Measurements from ENCODE around the gene OR2V2.

The OR2V2 gene

DNA sequence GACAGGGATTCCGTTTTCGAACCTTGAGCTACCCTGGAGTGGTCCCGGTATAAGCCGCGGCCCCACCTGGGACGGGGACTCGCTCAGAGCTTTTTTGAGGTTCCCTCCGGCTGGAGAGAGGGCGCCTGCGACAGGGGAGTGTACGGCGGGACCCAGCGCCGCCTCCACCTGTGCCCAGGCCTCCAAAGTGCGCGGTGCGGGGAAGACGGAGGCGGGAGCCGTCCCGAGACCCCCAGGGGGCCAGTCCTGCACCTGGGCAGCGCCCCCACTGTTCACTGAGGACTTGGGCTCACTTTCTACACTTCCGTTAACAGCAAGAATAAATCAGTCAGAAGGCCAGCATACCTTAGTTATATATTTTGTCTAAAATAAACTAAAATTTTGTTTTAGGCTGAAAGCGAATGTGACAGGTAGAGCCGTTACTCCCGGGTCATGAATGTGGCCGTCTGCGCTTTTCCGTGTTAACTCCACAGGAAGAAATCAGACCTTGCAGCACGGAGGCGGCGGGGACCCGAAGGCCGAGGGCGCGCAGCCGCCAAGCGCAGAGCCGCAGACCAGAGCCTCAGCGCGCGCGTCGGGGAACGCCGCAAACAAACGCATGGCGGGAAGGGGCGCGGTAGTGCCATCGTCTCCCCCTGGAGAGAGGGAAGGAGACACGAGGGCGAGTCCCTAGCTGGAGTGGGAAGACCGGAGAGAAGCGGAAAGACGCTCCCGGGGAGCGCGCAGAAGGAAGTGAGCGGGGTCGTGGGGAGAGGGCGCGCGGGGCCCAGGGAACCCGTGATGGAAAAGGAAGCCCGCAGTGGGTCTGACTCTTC is 43.5 kb downstream of the OR2V2 start:
- DNase-seq (ENCODE audit: low spot score) = peak; percentile 54

DNA sequence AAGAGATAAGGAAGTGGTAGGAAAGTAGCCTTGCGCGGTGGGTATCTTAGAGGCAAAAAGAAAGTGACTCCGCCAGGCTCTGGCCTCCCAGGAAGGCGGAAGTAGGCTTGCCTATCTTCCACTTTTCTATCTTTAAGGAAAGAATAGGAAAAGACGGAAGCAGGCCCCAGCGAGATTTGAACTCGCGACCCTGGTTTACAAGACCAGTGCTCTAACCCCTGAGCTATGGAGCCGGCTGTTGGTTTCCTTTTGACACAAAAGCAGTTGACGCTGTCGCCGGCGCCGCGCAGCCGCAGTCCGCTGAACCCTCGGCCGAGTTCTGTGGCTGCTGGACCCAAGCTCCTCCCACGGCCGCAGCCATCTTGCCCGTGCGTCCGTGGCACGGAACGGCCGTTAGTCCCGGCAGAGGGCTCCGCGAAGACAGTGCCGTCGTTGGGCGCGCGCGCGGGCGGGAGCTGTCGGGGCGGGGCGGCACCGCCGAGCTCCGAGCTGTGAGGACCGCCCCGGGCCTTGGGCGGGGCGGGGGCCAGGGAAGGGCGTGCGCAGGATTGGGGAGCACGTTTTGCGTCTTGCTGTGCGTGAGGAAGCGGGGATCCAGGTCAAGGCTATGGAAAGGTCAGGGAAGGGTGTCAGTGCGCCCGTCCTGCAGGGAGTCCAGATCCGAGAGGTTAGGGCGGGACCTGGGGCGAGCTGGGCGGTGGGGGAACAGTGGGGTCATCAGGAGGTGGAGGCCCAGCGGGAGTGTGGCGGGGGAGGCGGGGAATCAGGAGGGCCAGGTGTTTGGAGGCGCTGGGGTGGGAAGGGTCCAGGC is 44.3 kb downstream of the OR2V2 start:
- DNase-seq (ENCODE audit: low spot score) = peak; percentile 94

DNA sequence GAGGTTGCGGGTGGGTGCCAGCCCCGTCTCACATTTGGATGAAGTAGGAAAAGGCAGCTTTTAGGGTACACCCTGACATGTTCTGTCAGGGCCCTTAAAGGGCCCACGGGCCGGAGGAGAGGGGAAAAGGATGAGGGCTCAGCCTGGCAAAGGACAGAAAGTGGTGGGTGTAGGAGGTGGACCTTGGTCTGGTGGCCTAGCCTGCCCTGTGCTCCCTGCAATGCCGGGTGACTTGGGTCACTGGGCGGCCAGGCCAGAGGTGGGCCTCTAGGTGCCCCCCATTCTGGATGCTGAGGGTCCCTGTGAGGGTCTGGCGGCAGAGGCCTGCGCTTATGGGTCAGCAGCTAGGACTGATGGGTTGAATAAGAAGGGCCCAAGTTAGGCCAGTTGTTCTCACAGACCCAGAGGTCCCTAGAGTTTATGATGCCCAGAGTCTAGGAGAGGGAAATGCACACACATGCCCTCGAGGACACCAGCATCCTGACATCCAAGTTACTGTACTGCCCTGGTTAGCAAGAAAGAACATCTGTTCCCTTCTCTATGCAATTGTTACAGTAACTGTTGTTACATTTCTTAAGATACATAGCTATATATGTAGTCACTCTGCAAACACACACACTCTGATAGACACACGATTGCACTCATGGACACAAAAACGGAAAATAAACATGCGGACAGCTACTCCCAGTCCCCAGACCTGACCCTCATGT is 45.1 kb downstream of the OR2V2 start:
- DNase-seq (ENCODE audit: low spot score) = no peak

DNA sequence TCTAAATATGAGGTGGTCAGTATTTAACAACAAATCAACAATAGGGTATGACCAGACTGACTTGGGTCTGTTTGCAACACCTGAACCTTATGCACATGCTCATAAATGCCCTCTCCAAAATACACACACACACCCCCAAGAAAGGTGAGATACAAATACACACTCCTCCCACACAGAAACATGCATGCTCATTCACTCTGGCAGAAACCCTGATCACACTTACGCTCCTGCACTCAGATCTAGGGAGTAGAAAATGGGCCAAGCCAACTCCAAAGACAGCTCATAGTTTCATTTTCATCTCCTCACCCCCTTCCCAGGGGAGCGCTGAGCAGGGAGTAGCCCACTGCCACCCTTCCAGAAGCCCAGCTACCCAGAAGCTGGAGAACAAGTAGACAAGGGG is 46.3 kb downstream of the OR2V2 start:
- DNase-seq (ENCODE audit: low spot score) = no peak

DNA sequence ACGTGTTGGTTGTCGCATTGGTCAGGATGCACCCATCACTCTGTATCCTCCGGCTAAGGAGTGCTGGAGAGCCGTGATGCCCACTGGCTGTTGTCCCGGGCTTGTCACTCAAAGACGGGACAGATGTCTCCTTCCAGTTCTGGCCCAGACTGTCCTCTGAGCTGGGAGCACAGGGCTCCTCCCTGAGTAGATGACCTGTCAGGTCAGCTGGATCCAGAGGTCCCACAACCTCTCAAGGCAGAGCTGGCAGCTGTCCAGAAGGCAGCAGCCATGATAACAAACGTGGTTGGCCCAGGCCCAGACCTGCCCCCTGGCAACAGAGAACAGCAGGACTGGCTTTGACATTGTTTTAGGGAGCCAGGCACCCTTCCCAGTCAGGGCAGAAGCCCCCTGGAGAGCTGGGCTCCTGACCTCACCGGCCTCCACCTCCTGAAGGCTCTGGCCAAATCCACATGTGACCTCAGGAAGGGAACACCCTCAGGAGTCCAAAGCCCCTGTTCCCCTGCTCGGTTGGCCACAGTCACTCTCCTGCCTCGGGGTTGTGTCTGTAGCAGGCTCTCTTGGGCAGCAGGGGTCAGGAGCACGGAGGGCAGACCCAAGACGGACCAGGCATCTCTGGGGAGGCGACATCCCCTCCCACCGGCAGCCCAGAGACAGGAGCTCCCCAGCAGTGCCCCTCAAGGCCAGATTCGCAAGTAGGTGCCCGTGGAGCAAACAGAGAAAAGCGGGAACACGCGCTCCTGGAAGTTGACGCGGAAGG is 47.3 kb downstream of the OR2V2 start:
- no peak for DNase-seq (ENCODE audit: low spot score)

DNA sequence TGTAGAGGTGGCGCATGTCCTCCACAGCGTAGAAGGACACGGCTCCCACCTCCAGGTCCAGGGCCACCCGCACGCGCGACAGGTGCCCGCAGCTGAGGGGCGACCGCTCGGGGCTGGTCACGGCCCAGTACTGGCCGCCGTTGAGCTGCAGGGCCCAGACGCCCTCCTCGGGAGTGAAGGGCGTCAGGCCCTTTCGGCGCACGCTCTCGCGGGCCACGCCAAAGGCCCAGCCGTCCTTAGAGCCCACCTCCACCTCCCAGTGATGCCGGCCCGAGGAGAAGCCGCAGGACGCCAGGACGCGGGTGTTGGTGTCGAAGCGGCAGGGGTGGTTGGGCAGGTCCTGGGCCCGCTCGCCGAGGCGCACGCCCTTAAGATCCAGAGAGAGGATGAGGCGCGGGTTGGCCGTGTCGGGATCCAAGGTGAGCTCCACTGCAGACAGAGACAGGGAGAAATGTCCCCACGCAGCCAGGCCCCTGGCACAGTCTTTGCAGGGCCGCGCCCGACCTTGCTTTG is 47.9 kb downstream of the OR2V2 start:
- DNase-seq (ENCODE audit: low spot score) = no peak

DNA sequence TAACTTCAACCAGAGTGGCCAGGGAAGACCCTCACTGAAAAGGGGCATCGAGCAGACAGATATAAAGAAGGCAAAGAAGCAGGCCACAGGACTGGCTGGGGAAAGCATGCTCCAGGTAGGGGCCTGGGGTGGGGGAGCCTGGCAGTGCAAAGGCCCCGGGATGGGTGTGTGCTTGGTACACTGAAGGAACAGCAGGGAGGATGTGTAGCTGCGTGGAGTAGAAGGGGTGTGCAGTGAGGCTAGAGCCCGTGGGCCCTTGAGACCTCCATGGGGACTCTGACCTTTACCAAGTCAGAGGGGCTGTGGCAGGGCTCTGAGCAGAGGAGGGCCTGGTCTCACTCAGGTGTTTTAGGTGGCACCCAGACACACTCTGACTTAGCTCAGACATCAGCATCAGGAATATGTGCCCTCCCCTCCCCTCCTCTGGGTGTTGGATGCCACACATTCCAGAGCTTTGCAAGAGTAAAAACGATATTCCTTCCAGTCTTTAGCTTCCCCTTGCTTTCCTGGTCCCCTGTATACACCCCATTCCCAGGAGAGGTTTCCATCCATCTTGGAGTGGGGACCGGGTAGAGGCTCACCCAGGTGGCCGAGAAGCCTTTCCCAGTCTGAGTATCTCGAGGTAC is 50.1 kb downstream of the OR2V2 start:
- no peak for DNase-seq (ENCODE audit: low spot score)

DNA sequence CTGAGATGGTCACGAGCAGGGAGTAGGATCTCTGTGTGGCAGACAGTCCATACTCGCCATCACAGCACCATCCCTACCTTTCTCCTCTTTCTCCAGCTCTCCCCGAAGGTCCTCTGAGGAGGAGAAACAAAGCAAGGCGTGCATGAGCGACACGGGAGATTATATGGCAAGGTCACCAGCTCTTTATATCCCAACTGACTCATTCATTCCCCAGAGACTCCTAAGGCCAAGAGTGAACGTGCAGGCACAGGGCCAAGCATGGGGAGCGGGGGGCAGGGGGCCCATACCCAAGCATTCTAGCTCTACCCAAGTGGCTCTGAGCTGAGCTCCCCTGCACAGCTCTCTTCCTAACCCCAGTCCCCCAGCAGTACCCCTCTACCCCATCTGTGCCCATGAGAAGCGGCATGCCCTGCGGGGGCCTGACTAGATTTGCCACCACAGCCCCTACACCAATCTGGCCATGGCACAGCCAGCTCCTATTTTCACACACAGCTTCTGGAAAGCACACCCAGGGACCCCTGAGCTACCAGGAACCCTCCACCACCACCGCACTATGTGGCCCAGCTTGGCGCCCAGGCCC is 50.8 kb downstream of the OR2V2 start:
- DNase-seq (ENCODE audit: low spot score) = no peak

DNA sequence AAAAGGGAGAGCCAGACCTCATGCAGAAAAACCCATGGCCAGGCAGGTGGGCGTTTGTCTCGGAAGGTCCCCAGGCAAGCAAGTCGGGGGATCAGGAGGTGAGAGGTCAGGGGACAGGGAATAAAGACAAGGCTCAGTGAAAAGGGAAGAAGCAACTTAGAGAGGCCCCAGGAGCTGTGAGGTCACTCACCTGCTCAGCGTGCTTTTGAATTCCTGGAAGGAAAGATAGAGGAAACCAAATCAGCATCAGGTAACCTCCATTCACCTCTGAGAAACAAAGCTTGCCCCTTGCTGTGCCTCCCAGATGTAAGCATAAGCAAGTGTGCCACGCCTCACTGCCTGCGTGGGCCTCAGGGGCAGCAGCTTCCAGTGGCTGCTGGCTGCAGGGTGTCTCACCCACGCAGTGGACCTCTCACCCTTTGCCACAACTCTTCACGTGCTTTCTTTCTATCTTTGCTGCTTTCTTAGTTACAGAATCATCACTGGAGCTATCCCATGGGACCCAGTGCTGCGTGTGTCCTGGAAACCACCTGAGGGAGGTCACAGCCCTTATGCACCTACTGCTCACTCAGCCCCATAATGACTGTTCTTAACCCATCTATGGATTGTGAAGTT is 51.6 kb downstream of the OR2V2 start:
- no peak for DNase-seq (ENCODE audit: low spot score)

DNA sequence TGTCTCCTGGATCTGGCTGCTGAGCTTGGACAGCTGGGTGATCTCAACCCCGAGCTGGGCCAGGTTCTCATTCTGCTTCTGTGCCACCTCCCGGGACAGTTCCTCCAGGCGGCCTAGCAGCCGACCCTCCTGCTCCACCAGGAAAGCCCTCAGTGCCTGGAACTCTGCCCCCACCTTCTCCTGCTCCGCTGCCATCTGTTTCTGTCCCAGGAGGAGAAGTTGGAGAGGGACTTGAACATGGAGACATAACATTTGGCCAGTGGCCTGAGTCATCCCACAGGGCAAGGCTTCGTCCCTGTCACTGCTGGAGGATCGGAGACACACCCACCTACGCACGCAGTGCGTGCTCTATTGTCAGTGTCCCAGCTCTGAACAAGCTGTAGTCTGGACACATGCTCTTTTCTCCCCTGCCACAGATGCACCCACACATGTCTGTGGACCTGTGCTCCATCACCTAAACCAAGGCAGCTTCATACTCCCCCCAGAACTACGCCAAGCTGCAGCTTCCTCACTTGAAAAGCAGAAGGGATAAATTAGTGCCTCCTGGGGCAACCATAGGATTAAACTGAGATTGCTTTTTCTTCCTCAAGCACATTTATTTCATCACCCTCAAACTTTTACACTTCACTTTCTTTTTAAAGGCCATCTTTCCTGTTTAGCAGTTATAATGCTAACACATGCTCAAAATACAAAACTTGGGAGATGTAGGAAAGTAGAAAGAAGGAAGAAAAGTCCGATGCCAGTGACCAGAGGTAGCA is 52.7 kb downstream of the OR2V2 start:
- DNase-seq (ENCODE audit: low spot score) = no peak

DNA sequence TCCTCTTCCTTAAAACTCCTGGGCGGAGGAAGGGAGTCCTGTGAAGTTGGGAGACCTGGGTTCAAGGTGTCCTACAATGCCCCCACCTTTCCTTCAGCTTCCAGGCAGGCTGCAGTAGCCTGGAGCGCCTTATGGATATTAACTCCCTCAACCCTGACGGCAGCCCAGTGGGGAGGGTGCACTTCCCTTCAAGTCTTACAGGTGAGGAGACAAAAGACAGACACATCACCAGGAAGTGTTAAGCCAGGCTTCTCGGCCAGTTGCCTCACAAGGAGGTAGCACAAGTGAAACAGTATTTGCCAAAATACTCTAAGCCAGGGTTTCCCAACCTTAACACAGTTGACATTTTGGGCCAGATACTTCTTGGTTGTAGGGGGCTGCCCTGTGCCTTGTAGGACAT is 53.4 kb downstream of the OR2V2 start:
- DNase-seq (ENCODE audit: low spot score) = no peak

DNA sequence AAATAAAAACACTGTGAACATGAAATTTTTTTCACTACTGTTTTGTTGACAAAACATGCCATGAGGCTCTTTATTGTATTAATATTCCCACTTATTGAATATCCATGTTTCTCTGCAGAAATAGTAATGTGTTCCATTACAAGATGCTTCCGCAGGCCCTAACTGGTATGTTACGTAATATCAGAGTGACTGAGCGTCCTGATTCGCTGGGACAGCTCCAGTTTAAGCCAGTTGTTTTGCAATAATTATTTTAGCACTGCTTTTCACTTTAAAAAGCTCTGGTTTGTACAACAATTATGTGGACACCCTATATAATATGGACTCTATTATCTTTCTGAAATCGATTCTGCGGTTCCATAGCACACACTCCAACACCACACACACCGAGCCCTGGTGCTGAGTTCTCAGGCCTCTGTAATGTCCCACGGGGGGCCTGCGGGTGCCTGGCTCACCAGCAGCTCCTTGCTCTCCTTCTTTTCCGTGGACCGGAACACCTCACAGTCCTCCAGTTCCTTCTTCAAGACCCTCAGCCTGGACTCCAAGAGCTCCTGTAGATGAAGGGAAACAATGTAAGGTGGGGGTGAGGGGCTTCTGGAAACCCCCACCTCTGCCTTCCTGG is 55.8 kb downstream of the OR2V2 start:
- DNase-seq (ENCODE audit: low spot score) = no peak

DNA sequence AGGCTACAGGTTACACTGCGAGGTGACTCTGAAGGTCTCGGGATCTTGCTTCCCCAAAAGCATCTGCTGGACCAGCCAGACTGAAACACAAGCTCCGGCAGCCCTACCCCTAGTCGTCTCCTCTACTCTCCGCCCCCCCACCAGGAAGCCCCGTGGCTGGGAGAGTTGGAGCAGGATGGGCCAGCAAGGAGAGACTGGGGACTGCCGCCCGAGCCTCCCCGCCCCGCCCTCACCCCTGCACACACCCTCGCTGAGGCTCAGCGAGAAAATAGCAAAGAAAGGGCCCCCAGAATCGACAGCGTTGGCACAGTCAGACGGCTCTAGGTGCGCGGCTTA is 56.4 kb downstream of the OR2V2 start:
- DNase-seq (ENCODE audit: low spot score) = no peak

DNA sequence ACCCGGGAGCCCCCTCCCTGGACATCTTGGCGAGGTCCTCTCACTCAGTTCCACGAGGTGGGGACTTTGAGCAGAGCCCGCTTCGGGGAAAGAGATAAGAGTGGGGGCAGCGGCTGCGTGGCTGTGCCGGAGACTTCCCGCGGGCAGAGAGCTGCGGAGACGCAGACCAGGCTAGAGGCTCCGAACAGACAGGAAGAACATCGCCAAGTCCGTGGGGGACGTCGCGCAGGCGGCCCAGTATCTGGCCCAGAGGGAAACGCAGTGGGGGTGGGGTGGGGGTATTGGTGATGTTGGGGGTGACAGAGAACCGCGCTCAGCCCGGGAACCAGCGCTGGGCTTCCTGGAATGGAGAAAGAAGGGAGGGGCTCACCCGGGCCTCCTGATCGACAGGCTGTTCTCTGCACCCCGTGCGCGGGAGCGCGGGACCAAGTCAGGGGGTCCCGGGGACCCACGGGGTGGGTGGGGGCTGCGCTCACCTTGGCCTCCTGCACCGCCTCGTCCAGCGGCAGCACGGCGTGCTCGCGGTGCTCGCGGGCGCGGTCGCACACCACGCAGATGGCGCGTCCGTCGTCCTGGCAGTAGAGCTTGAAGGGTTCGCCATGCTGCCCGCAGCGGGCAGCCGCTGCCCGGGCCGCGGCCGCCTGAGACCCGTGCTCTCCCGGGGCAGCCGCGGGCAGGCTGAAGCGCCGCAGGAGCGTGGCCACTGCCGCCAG is 56.9 kb downstream of the OR2V2 start:
- DNase-seq (ENCODE audit: low spot score) = no peak

DNA sequence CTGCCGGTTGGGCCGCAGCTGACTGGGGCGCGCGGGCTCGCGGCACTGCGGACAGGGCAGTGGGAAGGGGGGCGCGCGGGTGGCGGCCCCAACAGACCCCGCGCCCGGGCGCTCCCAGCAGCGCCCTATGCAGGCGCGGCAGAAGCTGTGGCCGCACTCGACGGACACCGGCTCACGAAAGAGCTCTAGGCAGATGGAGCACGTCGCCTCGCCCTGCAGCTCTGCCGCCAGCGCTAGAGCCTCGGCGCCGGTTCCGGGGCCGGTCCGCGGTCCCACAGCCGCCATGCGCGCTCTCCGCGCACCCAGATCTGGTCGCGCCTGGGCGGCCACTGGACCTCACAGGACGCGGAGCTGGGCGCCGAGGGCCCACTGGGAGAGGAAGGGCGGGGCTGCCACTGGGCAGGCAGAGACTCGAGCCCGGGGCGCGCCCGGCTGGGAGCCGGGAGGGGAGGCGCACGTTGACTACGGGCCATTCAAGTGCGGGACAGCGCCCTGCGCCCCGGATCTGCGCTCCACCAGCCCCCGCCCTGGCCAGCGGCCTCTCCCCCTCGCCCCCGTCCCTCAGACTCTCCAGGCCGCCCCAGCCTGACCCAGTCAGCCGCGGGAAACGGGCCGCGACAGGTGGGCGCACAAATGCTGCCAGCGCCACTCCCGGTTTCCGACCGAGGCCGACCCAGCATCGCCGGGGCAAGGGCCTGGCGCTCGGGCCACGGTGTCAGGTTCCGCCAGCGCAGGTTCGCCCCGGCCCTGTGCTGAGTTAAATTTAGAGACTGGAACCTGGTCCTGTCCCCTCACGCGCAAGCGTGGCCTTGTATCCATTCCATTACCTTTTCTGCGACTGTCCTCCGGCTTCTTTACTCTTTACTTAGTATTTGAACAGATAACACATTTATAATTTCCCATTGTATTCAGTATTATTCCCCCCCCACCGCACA is 57.7 kb downstream of the OR2V2 start, which contains the start of gene TRIM7:
TRIM7 (minus strand) TSS at position 371 of the 935 bp plus-strand sequence; CDS start at position 285, 86 bp downstream.
- DNase-seq (ENCODE audit: low spot score) = no peak

DNA sequence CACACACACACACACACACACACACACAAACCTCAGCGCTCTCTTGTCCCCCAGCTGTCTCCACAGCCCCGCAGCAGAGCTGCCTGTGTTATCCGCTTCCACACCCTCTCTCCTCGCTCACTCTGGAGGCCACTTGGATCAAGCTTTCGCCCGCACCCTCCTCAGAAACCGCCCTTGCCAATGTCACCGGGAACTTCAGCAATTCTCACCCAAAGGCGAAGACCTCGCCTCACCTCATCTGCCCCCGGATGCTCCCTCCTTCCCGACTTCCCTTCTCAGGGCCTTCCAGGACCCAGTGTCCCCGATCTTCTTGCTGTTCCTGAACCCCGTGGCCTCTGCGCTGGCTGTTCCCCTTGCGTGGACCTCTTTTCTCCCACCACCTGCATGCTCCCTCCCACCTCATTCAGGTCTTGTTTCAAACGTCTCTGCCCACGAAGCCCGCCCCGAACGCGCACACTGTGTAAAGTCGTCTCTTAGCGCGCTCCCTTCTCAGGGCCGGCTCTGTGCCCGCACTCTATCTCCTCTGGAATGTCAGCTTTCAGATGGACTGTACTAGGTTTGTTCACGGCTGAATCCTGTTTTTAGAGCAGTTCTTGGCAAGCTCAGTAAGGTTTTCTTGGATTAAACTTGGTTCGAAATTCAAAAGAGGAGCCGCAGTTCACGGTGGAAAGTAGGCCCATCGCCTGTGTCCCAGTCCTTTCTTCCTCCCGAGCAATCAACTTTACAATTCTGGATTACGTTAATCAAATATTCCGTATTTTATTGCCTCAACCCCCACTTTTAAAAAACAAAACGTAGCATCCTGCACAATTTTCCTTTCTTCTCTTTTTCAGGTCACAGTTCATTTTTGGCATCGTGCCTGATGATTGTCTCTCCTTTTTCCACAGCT is 58.6 kb downstream of the OR2V2 start:
- DNase-seq (ENCODE audit: low spot score) = no peak
